Measurements from ENCODE around the gene COG7. TPM values are rescaled to one million over a fixed set of nuclear protein-coding genes. Genes with fewer than 3 reads are reported as not detected.

COG7 gene
- total and polyA plus RNA-seq, 7 donors, result 6.7 to 14.7 (median 9.4) TPM

DNA sequence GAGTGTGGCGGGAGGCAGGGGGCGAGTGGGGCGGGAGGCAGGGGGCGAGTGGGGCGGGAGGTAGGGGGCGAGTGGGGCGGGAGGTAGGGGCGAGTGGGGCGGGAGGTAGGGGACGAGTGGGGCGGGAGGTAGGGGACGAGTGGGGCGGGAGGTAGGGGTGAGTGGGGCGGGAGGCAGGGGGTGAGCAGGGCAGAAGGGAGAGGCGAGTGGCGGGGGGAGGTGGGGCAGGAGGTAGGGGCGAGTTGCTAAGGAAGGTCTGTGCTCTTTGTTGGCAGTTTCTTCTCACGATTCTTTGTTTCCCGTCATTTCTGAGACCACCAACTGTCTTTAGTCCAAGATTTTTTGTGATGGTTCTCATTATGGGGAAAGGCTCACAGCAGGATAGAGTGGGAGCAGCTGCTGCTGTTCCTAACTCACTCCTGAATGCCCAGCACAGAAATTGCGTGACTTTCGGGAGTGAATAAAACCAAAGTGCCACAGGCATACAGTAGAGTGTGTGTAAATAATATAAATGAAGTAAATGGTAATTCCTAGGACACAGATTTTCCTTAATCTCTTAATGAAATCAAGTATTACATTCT lies 44.7 kb downstream of the COG7 start:
- ATAC-seq, result no peak
- Histone ChIP-seq H3K36me3 (ENCODE audit: insufficient read depth in 1 of 2, low read depth in 1 of 2) (peaks cover 7 to 78% of the 10 kb centered on the region in 2 donors), H3K27me3 (ENCODE audit: insufficient read depth in 3 of 3, low read length in 2 of 3) (no peaks in the 10 kb centered on the region), H3K27ac (no peak overlapping the region), H3K4me3 (no peak overlapping the region), H3K4me1 (no peaks in the 10 kb centered on the region), H3K9me3 (no peaks in the 10 kb centered on the region)
- no peak for DNase-seq
- WGBS, 3 donors, result 85 to 89% (median 86%) methylated on average over 11 to 21 of the region's 21 CpGs
- TF ChIP-seq, protein P1, sequence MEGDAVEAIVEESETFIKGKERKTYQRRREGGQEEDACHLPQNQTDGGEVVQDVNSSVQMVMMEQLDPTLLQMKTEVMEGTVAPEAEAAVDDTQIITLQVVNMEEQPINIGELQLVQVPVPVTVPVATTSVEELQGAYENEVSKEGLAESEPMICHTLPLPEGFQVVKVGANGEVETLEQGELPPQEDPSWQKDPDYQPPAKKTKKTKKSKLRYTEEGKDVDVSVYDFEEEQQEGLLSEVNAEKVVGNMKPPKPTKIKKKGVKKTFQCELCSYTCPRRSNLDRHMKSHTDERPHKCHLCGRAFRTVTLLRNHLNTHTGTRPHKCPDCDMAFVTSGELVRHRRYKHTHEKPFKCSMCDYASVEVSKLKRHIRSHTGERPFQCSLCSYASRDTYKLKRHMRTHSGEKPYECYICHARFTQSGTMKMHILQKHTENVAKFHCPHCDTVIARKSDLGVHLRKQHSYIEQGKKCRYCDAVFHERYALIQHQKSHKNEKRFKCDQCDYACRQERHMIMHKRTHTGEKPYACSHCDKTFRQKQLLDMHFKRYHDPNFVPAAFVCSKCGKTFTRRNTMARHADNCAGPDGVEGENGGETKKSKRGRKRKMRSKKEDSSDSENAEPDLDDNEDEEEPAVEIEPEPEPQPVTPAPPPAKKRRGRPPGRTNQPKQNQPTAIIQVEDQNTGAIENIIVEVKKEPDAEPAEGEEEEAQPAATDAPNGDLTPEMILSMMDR (IDR thresholded peaks at IDR 0.05), result no peak
- intact Hi-C loops (cut with DNase I), result no loop called here

DNA sequence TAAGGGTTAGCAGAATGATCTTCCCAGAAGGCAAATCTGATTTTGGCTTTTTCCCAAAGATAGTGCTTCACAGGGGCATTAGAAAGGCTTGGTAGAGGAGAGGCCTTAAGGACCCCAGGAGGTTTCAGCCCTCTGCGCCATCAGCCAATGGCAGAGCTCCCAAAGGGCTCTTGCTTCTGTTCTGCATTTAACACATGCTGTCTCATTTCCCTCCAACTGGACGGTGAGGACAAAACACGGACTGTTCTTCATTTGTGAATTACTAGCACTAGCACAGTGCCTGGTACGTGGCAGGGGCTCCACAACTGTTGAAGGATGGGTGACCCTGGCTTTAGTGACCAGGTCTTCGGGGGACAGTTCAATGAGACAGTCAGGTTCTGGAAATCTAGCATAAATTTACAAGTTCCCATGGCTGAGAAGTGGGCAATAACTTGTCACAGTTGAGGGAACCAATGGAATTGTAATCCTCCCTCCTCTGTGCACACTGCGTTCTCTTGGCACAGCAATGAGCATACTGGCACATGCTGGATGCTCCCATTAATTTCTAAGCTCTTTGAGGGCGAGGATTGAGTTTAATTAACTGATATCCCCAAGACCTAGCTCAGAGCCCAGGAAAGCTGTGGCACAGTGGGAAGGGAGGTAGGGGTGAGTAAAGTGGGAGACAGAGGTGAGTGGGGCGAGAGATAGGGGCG lies 45.4 kb downstream of the COG7 start:
- no peak overlapping the region for H3K27ac ChIP-seq
- TF ChIP-seq, protein P1 (IDR thresholded peaks at IDR 0.05), result no peak
- H3K36me3 ChIP-seq (ENCODE audit: insufficient read depth in 1 of 2, low read depth in 1 of 2), result peaks cover 7 to 78% of the 10 kb centered on the region in 2 donors
- ATAC-seq (no peak), DNase-seq (no peak)
- H3K9me3 ChIP-seq, result no peaks in the 10 kb centered on the region
- intact Hi-C loops (cut with DNase I), result no loop called here
- no peaks in the 10 kb centered on the region for H3K27me3 ChIP-seq (ENCODE audit: insufficient read depth in 3 of 3, low read length in 2 of 3)
- WGBS, 3 donors, result 74 to 84% (median 77%) methylated on average over 9 of the region's 9 CpGs
- no peak overlapping the region for H3K4me3 ChIP-seq
- H3K4me1 ChIP-seq, result no peaks in the 10 kb centered on the region

DNA sequence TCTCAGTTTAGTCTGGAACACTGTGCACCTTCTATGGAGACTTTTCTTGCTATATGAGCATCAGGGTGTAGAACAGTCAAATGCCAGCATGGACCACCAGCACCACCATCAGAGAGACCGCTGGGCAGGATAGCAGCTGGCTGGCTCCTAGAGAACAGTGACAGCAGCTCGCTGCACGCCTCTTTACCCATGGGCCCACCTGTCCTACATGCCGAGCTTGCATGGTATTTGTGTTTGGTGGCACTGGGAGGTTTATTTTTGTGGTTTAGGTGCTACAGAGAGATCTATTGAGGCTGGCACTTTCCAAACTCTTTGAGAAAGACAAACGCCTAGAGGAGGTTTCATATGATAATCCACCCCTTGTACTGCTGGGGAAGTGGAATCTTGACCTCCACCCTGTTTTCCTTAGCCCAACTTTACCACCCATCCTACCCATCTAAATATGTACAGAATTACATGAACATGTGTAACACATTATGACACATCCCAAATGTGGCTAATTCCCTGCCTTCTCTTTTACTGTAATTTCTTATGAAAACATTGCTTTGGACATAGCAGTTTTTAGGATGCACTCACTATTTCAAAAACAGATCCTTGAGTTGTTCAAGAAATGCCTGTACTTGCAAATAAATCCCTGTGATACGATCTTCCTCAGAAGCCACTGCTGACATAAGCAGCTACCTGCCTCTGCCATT lies 46.3 kb downstream of the COG7 start:
- WGBS, 3 donors, result 90 to 94% (median 92%) methylated on average over 6 of the region's 6 CpGs
- no peak overlapping the region for H3K27ac ChIP-seq
- H3K27me3 ChIP-seq (ENCODE audit: insufficient read depth in 3 of 3, low read length in 2 of 3), result no peaks in the 10 kb centered on the region
- no peak for ATAC-seq
- peaks cover 7 to 77% of the 10 kb centered on the region in 2 donors for H3K36me3 ChIP-seq (ENCODE audit: insufficient read depth in 1 of 2, low read depth in 1 of 2)
- TF ChIP-seq, protein P1 (IDR thresholded peaks at IDR 0.05), result no peak
- no peaks in the 10 kb centered on the region for H3K9me3 ChIP-seq
- H3K4me3 ChIP-seq, result no peak overlapping the region
- no peak for DNase-seq
- intact Hi-C loops (cut with DNase I), result no loop called here
- no peaks in the 10 kb centered on the region for H3K4me1 ChIP-seq

DNA sequence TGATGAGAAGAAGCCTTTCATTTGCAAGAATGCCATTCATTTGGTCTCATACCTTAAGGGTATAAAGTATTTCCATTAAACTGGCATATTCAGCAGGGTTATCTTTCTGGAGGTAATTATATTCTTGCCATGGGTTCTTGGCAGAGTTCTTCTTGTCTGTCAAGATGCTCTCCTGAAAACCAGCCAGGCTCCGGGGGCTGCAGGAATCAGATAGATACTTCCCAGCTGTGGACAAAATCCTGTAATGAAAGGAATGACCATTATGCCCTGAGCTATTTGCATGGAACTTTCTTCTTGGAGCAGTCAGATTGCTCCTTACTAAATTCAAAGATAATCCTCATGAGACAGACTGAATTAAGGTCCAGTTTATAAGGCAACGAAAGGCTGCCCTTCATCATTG lies 47.0 kb downstream of the COG7 start:
- Histone ChIP-seq H3K4me1 (no peaks in the 10 kb centered on the region), H3K36me3 (ENCODE audit: insufficient read depth in 1 of 2, low read depth in 1 of 2) (peaks cover 7 to 77% of the 10 kb centered on the region in 2 donors), H3K9me3 (no peaks in the 10 kb centered on the region), H3K4me3 (no peak overlapping the region), H3K27ac (no peak overlapping the region), H3K27me3 (ENCODE audit: insufficient read depth in 3 of 3, low read length in 2 of 3) (no peaks in the 10 kb centered on the region)
- TF ChIP-seq, protein P1 (IDR thresholded peaks at IDR 0.05), result no peak
- ATAC-seq (no peak), DNase-seq (no peak)
- 61 to 78% (median 71%) methylated on average over 2 of the region's 2 CpGs for WGBS, 3 donors
- intact Hi-C loops (cut with DNase I), result no loop called here

Measured in psoas muscle (tissue), 8 donors.